Measurements from ENCODE around the gene MAP3K14.

DNA sequence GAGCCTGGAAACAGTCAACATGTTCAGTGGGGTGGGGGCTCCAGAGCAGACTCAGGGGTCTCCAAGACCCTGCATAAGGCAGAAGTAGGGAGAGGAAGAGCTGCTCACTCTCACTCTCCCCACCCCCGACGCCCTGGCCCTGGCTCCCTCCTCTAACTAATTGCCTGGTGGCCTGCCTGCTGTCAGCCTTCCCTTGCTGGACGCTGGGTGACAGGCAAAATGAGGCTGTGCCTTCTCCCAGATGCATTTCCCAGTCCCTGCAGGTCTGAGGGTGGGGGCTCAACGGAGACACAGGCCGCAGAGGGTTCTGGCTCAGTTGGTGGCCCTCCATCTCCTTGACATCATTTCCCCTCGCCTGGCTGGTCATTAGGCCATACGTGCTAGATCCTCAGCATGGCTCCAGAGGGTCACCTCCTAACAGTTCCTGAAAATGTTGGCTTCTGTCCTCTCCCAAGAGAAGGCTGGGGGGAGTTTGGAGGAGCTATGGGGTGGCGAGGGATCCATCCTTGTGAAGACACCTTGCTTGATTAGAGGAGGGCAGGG, 93.8 kb downstream of the MAP3K14 start:
- TF ChIP-seq, protein P1, sequence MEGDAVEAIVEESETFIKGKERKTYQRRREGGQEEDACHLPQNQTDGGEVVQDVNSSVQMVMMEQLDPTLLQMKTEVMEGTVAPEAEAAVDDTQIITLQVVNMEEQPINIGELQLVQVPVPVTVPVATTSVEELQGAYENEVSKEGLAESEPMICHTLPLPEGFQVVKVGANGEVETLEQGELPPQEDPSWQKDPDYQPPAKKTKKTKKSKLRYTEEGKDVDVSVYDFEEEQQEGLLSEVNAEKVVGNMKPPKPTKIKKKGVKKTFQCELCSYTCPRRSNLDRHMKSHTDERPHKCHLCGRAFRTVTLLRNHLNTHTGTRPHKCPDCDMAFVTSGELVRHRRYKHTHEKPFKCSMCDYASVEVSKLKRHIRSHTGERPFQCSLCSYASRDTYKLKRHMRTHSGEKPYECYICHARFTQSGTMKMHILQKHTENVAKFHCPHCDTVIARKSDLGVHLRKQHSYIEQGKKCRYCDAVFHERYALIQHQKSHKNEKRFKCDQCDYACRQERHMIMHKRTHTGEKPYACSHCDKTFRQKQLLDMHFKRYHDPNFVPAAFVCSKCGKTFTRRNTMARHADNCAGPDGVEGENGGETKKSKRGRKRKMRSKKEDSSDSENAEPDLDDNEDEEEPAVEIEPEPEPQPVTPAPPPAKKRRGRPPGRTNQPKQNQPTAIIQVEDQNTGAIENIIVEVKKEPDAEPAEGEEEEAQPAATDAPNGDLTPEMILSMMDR (IDR thresholded peaks at IDR 0.05), result no peak
- no peak for TF ChIP-seq POLR2A (IDR thresholded peaks at IDR 0.05)
- no peak for TF ChIP-seq POLR2AphosphoS5 (IDR thresholded peaks at IDR 0.05)
- TF ChIP-seq EP300 (IDR thresholded peaks at IDR 0.05), result no peak

Data from suprapubic skin (tissue), 4 donors.